SIG-M5 treated with dmso at 0.1 percent for 504 hours (cell line): ENCODE results near the gene TIMMDC1.
"Not testable (repeated sequence)": the region's sequence is repeated elsewhere in the genome, so short reads cannot be mapped to it uniquely, and the experiment has no call there.

ENCODE experiments used
- DNase-seq: peaks from one replicate; lab custom pipeline; 2025; ENCODE audit not compliant: unreplicated experiment; lab: John Stamatoyannopoulos, UW

Gene TIMMDC1

GRCh38 chr3:119555309-119555735 lies 57.0 kb downstream of the TIMMDC1 start:
- no peak for DNase-seq

- DNase-seq, result no peak
Measured at GRCh38 chr3:119555929-119556328, 57.6 kb downstream of the TIMMDC1 start.

- no peak for DNase-seq
Measured at GRCh38 chr3:119557192-119557876, 59.0 kb downstream of the TIMMDC1 start.

GRCh38 chr3:119557877-119558269 lies 59.5 kb downstream of the TIMMDC1 start:
- no peak for DNase-seq

- no peak for DNase-seq
Measured at GRCh38 chr3:119558626-119559317, 60.4 kb downstream of the TIMMDC1 start.

GRCh38 chr3:119559441-119559963 lies 61.2 kb downstream of the TIMMDC1 start, which contains the start of gene CD80:
CD80 (minus strand) TSS chr3:119559614; CDS start chr3:119557728, 1,886 bp downstream.
- DNase-seq, result peak; percentile 87

GRCh38 chr3:119560160-119560559 lies 61.8 kb downstream of the TIMMDC1 start:
- DNase-seq, result no peak

GRCh38 chr3:119562307-119562961 lies 64.1 kb downstream of the TIMMDC1 start:
- DNase-seq, result peak; percentile 81

- not testable (repeated sequence) for DNase-seq
Measured at GRCh38 chr3:119563334-119563733, 65.0 kb downstream of the TIMMDC1 start.

- no peak for DNase-seq
Measured at GRCh38 chr3:119569156-119569555, 70.8 kb downstream of the TIMMDC1 start.

- DNase-seq, result peak; percentile 82
Measured at GRCh38 chr3:119570229-119570628, 71.9 kb downstream of the TIMMDC1 start.

GRCh38 chr3:119571230-119571629 lies 72.9 kb downstream of the TIMMDC1 start:
- no peak for DNase-seq

GRCh38 chr3:119571688-119572087 lies 73.3 kb downstream of the TIMMDC1 start:
- DNase-seq, result no peak
